ENCODE measurements around the gene ABR.
"Not testable (repeated sequence)": the region's sequence is repeated elsewhere in the genome, so short reads cannot be mapped to it uniquely, and the experiment has no call there.

The ABR gene

DNA sequence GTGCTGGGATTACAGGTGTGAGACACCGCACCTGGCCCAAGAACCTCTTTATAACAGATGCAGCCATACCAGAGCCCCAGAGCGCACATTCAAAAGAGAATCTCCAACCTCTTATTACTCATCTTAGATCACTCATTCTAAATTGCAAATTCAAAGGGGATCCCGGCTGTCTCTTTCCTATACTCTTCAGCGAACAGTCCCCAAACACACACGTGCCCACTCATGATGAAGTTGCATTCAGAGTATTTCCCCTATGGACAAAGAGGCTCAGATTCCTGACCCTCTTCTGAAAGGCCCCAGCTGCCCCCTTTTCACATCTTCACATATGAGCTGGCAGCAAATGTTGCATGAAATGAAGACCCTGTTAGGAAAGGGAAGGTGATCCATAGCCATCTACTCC is 22.5 kb upstream of the ABR start:
- in situ Hi-C loops (cut with HindIII; ENCODE audit: low sequenced_read_pairs) = no loop called here

DNA sequence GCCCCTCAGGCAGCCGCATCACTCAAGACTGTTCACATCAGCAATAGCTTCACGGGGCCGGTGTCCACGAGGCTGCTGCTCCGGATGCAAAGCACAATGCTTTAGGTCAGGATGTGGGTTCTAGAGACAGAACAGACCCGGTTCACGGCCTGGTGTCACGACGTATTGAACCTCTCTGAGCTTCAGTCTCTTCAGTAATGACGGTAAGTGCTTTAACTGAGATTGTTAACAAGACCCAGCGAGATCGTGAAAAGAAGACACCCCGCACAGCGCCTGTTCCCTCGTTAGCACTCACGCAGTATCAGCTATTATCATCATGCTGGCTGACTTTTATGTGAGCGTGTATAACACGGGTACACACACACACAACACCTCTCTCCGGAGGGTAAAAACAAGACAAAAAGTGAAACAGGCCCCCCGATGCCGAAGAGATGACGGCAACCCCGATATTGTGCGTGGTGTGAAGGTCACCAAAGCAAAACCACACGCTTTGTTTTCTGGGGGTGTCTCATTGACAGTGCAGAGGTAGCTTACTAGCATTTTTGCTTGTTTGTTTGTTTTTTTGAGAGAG is 21.4 kb upstream of the ABR start:
- in situ Hi-C loops (cut with HindIII; ENCODE audit: low sequenced_read_pairs) = no loop called here

DNA sequence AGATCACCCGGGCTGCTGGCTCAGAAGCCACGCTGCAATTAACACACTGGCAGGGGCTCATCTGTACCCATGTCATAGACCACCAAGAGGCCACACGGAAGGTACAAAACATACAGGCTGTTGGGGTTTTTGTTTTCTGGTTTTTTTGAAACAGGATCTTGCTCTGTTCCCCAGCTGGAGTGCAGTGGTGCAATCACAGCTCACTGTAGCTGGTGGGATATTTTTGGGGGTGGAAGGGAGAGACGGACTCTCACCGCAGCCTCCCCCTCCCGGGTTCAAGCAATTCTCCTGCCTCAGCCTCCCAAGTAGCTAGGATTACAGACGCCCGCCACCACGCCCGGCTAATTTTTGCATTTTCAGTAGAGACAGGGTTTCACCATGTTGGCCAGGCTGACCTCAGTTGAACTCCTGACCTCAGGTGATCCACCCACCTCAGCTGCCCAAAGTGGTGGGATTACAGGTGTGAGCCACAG is 19.5 kb upstream of the ABR start:
- in situ Hi-C loops (cut with HindIII; ENCODE audit: low sequenced_read_pairs) = not testable (repeated sequence)

DNA sequence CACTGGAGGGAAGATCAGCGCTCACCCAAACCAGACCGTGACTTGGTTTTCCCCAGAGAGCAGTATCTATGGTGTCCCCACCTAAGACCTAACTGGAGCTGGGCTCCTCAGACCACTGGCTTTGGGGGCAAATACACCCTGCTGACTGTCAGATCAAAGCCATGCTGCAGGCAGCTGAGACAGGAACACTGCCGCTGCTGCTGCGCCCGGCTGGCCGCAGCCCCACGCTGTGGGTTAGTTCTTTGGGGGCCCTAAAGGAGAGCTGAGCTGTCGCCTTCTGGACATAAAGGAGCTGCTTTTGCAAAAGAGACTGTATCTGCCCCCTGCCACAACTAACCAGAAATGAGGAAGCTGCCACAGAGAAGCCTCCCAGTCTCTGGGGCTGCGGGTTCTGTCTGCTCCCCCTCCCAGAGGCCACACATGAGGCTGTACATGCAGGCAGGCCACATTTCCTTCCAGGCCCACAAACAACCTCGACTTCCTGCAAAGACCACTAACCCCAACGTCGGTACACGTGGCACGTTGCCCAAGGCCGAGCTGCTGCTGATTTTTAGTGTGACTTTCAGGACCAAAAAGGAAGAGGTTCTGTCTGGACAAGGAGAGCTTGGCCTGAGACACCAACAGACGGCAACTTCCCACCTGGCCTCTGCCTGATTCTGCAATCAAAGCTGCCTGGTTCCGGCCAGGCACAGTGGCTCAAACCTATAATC is 18.2 kb upstream of the ABR start:
- in situ Hi-C loops (cut with HindIII; ENCODE audit: low sequenced_read_pairs) = no loop called here

DNA sequence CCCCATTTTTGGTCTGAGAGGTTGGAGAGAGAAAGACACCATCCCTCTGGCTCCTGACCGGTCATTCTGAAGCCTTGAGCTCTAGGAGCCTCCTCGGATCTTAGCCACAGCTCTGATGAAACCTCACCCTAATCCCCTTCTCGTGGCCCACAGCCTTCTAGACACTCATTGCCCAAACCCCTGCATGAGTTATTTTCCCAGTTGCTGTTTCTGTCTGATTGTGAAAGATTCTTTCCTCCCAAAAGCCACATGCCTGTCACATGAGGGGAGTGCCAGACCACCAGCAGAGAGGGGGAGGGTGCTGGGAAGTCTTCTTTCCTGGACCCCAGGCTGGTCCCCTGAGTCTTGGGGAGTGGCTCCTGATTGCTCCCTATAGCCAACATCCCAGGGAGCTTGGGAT is 17.6 kb upstream of the ABR start:
- in situ Hi-C loops (cut with HindIII; ENCODE audit: low sequenced_read_pairs) = no loop called here

DNA sequence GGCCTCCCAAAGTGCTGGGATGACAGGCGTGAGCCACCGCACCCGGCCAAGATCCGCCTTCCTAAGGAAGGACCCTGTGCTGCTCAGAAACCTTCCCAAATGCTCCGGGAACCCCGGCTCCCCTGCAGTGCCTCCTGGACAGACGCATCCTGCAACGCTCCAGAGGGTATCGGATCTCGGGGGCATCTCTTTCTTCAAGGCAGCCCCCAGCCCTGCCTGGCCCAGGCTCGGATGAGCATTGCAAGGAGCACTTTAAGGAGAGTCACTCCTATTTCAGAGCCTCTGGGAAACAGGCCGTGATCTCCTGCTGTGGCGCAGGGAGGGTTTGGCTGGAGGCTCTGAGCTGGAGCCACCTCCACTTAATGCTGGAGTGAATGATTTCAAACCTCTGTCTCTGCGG is 17.2 kb upstream of the ABR start:
- in situ Hi-C loops (cut with HindIII; ENCODE audit: low sequenced_read_pairs) = no loop called here

DNA sequence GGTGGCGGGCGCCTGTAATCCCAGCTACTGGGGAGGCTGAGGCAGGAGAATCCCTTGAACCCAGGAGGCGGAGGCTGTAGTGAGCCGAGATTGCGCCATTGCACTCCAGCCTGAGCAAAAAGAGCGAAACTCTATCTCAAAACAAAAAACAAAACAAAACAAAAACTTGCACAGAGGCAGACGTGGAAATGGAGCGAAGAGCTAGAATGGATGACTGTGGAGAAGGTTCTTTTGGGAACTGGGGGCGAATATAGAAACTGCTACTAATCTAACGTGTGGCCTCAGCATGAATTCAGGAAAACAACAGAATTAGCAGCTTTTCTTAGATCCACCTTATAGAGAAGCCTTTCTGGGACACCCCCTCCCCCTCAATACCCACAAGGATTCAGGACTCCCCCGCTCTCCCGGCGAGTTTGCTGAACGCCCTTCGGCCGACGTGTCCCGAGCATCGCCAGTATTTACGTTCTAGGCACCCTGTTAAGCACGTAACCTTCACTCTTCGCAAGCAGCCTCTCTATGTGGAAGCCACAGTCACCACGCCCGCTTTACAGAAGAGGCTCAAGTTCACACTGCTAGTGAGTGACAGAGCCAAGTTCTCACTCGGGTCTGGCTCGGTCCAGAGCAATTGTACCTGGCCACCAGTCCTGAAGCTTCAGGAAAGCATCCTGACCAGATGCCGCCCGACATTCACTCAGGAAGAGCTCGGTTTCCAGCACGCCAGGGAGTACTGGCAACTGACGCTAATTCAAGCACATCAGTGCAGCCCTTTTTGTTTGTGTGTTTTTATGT is 13.3 kb upstream of the ABR start:
- in situ Hi-C loops (cut with HindIII; ENCODE audit: low sequenced_read_pairs) = no loop called here

DNA sequence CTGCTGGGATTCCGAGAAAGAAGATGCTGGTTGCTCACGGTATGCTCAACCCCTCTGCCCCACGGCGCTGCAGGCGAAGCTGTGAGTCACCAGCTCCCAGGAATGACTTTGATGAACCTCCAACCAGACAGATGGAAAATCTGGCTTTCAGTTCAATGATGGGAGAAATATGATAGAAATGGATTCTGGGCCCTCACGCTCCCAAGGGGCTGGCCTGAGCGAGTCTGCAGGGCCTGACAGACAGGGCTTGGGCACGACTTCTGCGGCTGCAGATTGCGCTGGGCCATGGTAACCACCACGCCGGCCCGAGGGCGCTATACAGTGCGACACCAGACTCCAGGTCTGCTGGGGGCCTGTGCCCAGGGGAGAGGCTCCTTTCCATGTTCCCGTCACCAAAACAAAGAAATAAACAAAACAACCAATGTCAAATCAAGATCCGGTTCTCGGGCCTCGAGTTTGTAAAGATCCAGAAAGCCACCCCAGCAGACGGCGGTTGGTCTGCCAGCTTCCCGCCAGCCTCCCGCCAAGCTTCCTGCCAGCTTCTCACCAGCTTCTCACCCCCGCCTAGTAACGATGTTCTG is 11.1 kb upstream of the ABR start:
- in situ Hi-C loops (cut with HindIII; ENCODE audit: low sequenced_read_pairs) = no loop called here

DNA sequence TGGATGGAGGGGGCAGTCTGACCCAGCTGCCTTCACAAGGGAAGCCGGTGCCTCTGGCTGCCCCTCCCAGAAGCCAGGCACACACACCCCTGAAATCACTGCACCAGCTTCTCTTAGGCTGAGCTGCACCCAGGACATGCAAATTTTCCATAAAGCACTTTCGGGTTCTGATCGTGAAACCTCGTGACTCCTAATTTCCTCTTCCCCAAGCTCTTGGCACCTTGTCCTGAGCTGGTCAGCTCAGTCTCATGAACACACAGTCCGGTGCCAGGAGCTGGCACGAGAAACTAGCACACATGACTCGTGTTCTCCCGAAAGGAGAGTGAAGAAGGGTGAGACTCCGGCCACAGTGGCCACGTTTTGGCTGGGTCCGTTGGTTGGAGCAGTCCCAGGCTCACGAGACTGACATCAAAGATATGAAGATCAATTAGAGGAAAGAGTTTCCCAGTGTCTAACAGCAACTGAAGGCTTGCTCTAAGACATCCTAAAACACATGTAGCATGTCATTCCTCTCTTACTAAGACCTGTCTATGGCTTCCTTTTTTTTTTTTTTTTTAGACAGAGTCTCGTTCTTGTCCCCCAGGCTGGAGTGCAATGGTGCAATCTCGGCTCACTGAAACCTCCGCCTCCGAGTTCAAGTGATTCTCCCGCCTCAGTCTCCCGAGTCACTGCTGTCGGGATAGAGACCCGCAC is 9.2 kb upstream of the ABR start:
- in situ Hi-C loops (cut with HindIII; ENCODE audit: low sequenced_read_pairs) = no loop called here

DNA sequence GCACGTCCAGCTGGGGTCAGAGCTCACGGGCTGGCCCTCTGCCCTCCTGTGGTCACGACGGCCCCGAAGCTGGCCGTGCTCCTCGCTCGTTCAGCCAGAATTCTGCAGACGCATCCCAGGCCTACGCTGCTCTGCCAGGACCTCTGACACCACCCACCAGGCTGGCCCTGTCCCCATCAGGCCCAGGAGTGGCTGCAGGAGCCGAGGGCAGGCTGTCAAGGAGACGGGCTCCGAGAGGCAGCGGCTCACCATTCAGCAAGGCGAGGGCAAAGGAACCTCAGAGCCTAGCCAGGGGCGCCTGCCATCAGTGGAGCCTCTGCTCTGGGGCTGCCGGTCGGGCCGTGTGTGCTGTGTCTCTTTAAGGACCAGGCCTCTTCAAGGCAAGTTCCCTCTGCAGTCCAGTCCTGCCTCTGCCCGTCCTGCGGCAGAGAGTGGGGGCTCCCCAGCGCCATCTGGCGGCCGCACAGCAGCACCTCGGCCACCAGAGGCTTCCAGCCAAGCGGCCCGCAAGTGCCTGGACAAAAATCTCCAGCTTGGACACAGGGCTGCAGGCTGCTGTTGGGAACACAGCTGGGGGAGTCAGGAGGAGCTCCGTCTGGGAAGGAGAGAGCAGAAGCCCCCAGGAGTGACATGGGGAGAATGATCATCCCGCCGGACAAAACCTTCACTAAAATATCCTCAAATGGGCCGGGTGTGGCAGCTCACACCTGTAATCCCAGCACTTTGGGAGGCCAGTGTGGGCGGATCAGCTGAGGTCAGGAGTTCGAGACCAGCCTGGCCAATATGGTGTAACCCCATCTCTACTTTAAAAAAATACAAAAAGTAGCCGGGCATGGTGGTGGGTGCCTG is 7.4 kb upstream of the ABR start:
- in situ Hi-C loops (cut with HindIII; ENCODE audit: low sequenced_read_pairs) = no loop called here

DNA sequence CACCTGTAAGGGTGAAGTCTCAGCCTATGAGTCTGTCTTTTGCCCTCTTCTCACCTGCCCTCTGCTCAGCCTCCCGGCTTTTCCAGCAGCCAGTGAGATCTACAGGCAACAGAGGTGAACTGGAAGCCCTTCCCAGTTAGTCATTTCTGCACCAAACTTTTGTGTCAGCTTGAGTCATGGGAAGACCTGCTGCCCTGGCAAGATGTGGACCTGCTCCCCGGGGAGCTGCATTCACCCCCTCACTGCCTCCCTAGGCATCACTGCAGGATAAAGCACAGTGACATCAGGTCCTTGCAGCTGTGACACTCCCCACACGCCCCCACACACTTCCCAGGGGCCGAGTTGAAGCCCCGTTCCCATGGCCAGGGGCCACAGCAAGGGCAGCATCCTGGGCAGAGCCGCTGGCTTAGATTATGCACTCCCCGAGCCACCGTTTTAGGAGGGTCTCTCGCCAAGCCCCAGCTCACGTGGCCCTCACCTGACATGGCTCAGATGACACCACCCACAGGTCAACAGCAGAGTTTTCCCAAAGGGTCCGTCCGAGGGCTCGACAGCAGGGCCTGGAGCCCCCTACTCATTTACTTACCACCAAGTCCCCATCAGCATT is 6.5 kb upstream of the ABR start:
- in situ Hi-C loops (cut with HindIII; ENCODE audit: low sequenced_read_pairs) = no loop called here

DNA sequence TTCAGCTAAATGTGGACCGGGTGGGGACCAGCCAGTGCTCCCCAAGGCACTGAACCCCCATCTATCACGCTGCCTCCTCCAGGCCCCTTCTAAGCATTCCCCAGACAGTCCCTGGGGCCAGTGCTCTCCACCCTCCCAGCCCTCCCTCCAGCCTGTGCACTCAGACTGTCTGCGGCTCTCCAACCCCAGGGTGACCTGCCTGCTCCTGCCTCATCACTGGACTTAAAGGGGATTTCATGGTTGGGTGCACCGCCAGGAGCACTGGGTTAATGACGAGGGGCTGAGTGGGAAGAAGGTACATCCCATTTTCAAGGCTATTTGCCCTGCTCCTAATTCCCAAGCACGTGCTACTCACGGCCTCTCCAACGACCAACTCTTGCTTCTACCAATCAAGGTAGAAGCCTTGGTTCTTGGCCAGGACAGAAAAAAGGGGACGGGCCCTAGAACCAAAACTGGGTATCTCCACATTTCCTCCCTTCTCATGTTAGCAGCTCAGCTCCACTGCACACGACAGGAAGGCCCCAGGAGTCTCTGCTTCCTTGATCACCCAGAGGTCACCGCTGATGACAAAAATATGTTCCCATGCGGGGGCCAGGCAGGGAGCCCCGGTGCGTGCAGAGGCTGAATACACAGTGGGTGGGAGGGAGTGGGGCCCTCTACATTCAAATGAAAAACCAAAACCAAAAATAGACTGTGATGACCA is 3.5 kb upstream of the ABR start:
- in situ Hi-C loops (cut with HindIII; ENCODE audit: low sequenced_read_pairs) = no loop called here

DNA sequence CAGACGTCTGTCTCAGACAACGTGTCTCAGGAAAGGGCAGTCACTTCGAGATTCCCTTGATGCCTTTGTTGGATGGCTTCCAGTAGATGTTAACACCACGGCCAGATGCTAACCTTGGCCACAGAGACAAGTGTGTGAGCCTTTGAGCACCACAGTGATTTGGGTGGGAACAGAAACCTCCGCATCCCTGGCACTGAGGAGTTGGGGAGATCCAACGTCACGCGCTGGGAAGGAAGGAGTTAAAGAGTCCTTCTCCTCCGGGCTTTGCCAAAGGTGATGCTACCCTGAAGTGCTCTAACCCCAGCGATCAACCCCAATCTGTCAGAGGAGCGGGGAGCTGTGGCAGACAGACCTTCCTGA is 3.0 kb upstream of the ABR start:
- in situ Hi-C loops (cut with HindIII; ENCODE audit: low sequenced_read_pairs) = no loop called here

DNA sequence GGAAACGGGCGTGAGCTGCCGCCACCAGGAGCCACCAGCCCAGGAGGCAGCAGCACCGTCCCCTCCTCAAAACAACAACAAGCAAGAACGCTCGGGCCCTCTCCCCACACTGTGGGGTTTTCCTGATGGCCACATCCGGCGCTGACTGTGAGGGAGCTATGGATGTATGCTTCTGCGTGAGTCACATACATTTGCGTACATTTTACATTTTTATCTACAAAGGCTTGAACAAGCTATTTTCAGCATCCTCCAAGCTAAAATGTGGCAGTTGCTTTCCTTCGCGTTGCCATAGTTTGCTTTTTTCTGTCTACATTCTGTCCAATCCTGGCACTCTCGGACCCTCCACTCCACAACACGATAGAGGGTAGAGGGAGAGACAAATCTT is 2.0 kb upstream of the ABR start:
- in situ Hi-C loops (cut with HindIII; ENCODE audit: low sequenced_read_pairs) = no loop called here

DNA sequence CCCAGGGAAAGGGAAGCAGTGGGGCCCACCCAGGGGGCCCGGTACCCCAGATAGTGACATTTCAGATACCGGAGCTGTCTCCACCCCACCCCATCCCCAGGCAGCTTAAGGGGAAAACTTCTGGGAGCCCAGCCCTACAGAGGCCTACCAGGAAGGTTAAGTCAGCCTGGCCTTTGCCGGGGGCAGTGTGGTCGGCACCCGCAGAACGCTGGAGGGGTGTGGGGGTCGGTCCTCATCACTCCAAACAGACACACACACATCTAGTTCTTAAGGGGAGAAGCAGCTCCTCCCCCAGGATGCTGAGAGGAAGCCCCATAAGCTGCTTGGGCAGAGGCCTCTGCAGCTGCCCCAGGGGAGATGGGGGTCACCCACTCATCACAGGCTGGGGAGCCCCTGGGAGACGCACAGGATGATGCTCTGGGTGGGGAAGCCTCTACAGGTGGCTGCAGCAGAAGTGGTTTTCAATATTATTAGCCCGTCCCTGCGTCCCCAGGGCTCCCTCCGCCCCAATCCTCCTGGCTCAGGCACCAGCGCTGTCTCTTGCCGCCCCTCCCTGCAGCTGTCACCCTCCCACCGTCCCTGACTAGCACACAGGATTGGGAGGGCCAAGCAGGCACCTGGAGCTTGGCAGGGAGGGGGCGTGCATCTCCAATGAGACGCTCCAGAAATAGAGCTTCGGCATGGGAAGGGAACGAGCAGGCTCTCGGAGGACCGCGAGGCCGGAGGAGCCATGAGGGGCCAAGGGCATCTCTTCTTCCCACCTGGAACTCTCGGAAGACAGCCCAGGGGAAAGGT is 1.4 kb upstream of the ABR start:
- in situ Hi-C loops (cut with HindIII; ENCODE audit: low sequenced_read_pairs) = no loop called here

DNA sequence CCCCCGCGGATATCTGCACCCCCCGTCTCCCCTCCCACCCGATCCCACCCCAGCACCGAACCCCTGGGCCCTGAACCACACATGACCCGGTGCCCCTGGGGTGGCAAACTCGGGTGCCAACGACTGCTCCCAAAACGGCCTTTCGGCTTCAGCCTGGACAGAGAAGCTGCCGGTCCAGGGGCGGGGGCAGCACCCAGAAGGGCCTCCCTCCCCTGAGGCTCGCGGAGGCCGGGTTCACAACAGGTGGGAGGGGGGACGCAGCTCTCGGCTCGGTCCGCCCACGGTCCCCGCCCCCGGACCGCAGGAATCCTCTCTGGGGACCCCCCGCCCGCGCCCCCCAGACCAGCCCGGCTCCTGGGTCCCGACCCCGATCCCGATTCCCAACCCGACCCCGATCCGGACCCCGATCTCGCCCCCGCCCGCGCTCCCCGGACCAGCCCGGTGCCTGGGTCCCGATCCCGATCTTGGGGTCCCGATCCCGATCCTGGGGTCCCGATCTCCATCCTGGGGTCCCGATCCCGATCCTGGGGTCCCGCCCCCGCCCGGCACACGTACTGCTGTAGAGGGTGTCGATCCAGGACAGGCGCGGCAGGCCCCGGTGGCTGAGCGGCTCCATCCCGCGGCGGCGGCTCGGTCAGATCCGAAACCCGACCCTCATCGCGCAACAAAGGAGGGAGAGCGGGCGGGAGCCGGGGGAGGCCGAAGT is 516 bp downstream of the ABR start:
- in situ Hi-C loops (cut with HindIII; ENCODE audit: low sequenced_read_pairs) = no loop called here

DNA sequence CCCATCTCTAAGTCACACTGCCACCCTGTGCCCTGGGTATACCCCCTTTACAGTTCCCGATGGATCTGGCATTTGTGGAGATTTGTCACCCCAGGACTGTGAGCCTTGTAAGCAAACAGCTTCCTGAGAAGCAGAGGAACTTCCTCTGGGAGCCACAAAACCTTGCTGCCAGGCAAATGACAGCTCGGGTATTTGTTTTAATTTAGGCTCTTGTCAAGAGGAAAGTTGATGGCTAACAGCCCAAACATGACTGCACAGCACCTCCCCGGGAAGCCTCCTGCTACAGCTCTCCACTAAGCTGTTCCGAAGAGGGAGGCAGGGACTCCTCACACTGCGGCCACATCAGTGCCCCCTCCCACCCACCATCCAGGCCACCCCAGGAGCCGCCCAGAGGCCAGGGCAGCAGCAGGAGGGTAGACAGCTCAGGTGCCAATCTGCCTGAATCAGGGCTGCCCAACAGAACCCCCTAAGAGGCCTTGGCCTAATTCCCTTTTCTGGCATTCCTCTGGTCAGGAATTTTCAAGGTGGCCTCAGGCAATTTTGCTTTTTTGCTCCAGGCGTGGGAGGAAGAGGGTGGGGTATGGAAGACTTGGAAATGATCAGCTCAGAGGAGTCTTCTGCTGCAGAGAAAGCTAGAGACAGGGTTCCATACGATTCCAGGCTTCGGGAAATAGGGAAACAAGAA is 2.6 kb downstream of the ABR start:
- in situ Hi-C loops (cut with HindIII; ENCODE audit: low sequenced_read_pairs) = no loop called here
